Endothelial cell of umbilical vein (primary cell): ENCODE results near the gene HTT-AS. TPM values are rescaled to one million over a fixed set of nuclear protein-coding genes. Genes with fewer than 3 reads are reported as not detected.

Source experiments
- BruUV-seq: library from RNA; stranded (reverse); fragments of 400-500 nt; replicated peaks from 2 replicates; lab custom pipeline; 2021; lab: Mats Ljungman, UMichigan
- CTCF ChIA-PET: fragments of 300-600, 350-600 bp; sonication (Branson Sonifier 250); formaldehyde crosslinking; loops from one replicate; lab custom pipeline; 2021; ENCODE audit warnings: antibody characterized with exemption, inconsistent platforms; lab: Charles Lee
- POLR2A ChIA-PET: fragments of 300-600, 350-600 bp; sonication (Branson Sonifier 250); formaldehyde crosslinking; loops from one replicate; lab custom pipeline; 2021; ENCODE audit warnings: antibody characterized with exemption, inconsistent platforms; lab: Charles Lee
- DNase-seq: peaks from one replicate; pipeline ENCODE4 v3.0.0-alpha.2; 2011; ENCODE audit warnings: low read depth, low spot score
- FAIRE-seq: peaks from 2 replicates; lab custom pipeline; 2011; peaks lifted over from hg19 to GRCh38; lab: Jason Lieb, UNC
- H2AFZ ChIP-seq: 2 replicates; pipeline ENCODE4 v1.6.0; 2012; ENCODE audit warnings: low read depth, low read length, control low read depth, inconsistent platforms
- H3K27ac ChIP-seq: 2 replicates; pipeline ENCODE4 v1.5.1; 2011; ENCODE audit warnings: low read depth, mild to moderate bottlenecking, control low read depth, low read length, moderate library complexity; ENCODE audit not compliant: insufficient read depth
- H3K27me3 ChIP-seq, 2 experiments: 2 replicates each; pipeline versions ENCODE4 v1.6.0 to v1.6.1; 2011; ENCODE audit warnings: low read length in 2 of 2, mixed read lengths in 1 of 2; ENCODE audit not compliant: control insufficient read depth in 2 of 2, insufficient read depth in 2 of 2
- H3K36me3 ChIP-seq, 2 experiments: 2 replicates in 1 of 2; 3 replicates in 1 of 2; pipeline ENCODE4 v1.5.1; 2011; ENCODE audit warnings: low read length in 2 of 2, mild to moderate bottlenecking in 1 of 2, moderate library complexity in 1 of 2; ENCODE audit not compliant: control insufficient read depth in 2 of 2, insufficient read depth in 2 of 2; ENCODE audit errors: extremely low read depth in 1 of 2
- H3K4me1 ChIP-seq: 3 replicates; pipeline ENCODE4 v1.5.1; 2011; ENCODE audit warnings: mild to moderate bottlenecking, low read length; ENCODE audit not compliant: control insufficient read depth, insufficient read depth; ENCODE audit errors: extremely low read depth
- H3K4me2 ChIP-seq: 2 replicates; pipeline ENCODE4 v1.6.1; 2011; ENCODE audit warnings: low read length, control low read depth, mixed read lengths; ENCODE audit not compliant: insufficient read depth
- H3K4me3 ChIP-seq, 3 experiments: fragments of 200-600 bp in 1 of 3; sonication (generic), shearing (Covaris generic) in 1 of 3; replicated peaks in 1 of 3; 2 replicates each; pipeline ENCODE4 v1.5.1; 2011 to 2016; ENCODE audit warnings: control low read depth in 3 of 3, low read length in 3 of 3, mild to moderate bottlenecking in 2 of 3, inconsistent platforms in 1 of 3, low read depth in 1 of 3, moderate library complexity in 1 of 3; ENCODE audit not compliant: insufficient read depth in 1 of 3
- H3K79me2 ChIP-seq: 2 replicates; pipeline ENCODE4 v1.6.0; 2012; ENCODE audit warnings: low read length, inconsistent platforms; ENCODE audit not compliant: control insufficient read depth, insufficient read depth
- H3K9ac ChIP-seq: replicated peaks from 2 replicates; pipeline ENCODE3; 2011; ENCODE audit warnings: low read length, control low read depth; ENCODE audit not compliant: insufficient read depth; ENCODE audit errors: extremely low read depth
- H3K9me1 ChIP-seq: replicated peaks from 3 replicates; pipeline ENCODE4 v1.6.0; 2011; ENCODE audit warnings: mild to moderate bottlenecking, low read length; ENCODE audit not compliant: control insufficient read depth, insufficient read depth; ENCODE audit errors: extremely low read depth
- H3K9me3 ChIP-seq: replicated peaks from 2 replicates; pipeline ENCODE4 v1.5.1; 2012; ENCODE audit warnings: low read length, inconsistent platforms; ENCODE audit not compliant: control insufficient read depth, insufficient read depth
- H4K20me1 ChIP-seq: replicated peaks from 2 replicates; pipeline ENCODE3; 2011; ENCODE audit warnings: mild to moderate bottlenecking, low read length; ENCODE audit not compliant: control insufficient read depth, insufficient read depth; ENCODE audit errors: extremely low read depth
- EZH2 ChIP-seq: IDR thresholded peaks from 2 replicates; pipeline ENCODE4 v1.6.1; 2012; ENCODE audit warnings: borderline replicate concordance, low read depth, mild to moderate bottlenecking, moderate library complexity, low read length, inconsistent platforms; ENCODE audit not compliant: severe bottlenecking
- FOS ChIP-seq: IDR thresholded peaks from 2 replicates; pipeline ENCODE4 v1.6.1; 2011; ENCODE audit warnings: mild to moderate bottlenecking, low read length, moderate library complexity, borderline replicate concordance; ENCODE audit not compliant: insufficient read depth
- GATA2 ChIP-seq: IDR thresholded peaks from 2 replicates; pipeline ENCODE4 v1.7.0; 2011; ENCODE audit warnings: low read depth, mild to moderate bottlenecking, moderate library complexity, mixed read lengths, low read length; ENCODE audit not compliant: insufficient read length, insufficient read depth
- JUN ChIP-seq: IDR thresholded peaks from 2 replicates; pipeline ENCODE4 v1.6.1; 2011; ENCODE audit warnings: borderline replicate concordance, low read depth; ENCODE audit not compliant: insufficient read length, insufficient read depth
- MYC ChIP-seq: IDR thresholded peaks from one replicate; pipeline ENCODE4 v1.6.1; 2011; ENCODE audit warnings: mild to moderate bottlenecking, low read depth, low read length
- POLR2A ChIP-seq: IDR thresholded peaks from 2 replicates; pipeline ENCODE4 v1.6.1; 2012; ENCODE audit warnings: low read depth, mild to moderate bottlenecking, control low read depth, low read length
- POLR2AphosphoS5 ChIP-seq: IDR thresholded peaks from 2 replicates; pipeline ENCODE4 v1.6.1; 2012; ENCODE audit warnings: low read depth, mild to moderate bottlenecking, control low read depth, low read length, moderate library complexity; ENCODE audit not compliant: insufficient read depth
- dilution Hi-C: fragments of 300-500 bp; cut with MboI; formaldehyde crosslinking; loops from one replicate; pipeline ENCODE4 v1.15.0; 2019; ENCODE audit warnings: low sequenced_read_pairs; ENCODE audit not compliant: extremely low pct_ligation_motif_present
- intact Hi-C: fragments of 100-400 bp; cut with micrococcal nuclease; formaldehyde crosslinking; loops from one replicate; pipeline ENCODE4 v1.10.0; 2022
- polyA plus RNA-seq, 4 experiments: library from polyadenylated mRNA; depleted of rRNA in 3 of 4; stranded (reverse) in 3 of 4; unstranded in 1 of 4; fragments of >200 nt; gene quantifications; 2 replicates each; pipeline versions ENCODE4 v1.2.1 to v1.2.3, GENCODE V29; 2011 to 2012; ENCODE audit warnings: missing spikeins in 1 of 4
- total RNA-seq: library from RNA; stranded (reverse); gene quantifications from 2 replicates; pipeline ENCODE4 v1.2.3, GENCODE V29; 2021
- TF ChIP-seq, protein P1 (sequence below), 2 donors: IDR thresholded peaks; 1 replicate in 1 of 2; 2 replicates in 1 of 2; pipeline ENCODE4 v1.5.1; 2011; ENCODE audit warnings: low read length in 2 of 2, mild to moderate bottlenecking in 2 of 2, moderate library complexity in 2 of 2, control low read depth in 1 of 2, inconsistent platforms in 1 of 2, low read depth in 1 of 2; ENCODE audit not compliant: insufficient read depth in 1 of 2; ENCODE audit errors: extremely low read depth in 1 of 2
- TF ChIP-seq, protein P2 (sequence below): IDR thresholded peaks from 2 replicates; pipeline ENCODE4 v1.6.1; 2011; ENCODE audit not compliant: insufficient read depth, insufficient read length

The HTT-AS gene
- total and polyA plus RNA-seq, 2 donors (not counting 3 experiments of a cell fraction or from before 2014, with no cell fraction given) = not detected

DNA sequence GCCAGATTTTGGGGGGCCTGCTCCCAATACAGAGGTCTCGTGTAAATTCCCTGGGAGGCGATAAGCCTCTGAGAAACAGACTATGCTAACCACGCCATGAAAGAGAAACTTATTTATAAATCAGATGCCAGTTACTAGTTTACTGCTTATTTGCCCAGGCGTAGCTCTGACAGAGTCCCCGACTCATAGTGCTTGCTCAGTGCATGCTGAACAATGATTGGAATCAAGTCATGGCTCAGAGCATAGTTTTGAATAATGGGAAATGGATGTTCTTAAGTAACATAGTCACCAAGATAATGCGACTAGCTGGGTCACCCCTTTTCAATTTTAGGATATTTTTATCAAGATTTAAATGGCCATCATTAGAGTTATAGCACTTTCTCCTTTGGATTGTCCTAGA is 40.0 kb upstream of the HTT-AS start:
- Histone ChIP-seq H3K9ac (no peak overlapping the region), H4K20me1 (no peaks in the 10 kb centered on the region), H3K9me3 (no peaks in the 10 kb centered on the region), H3K9me1 (no peaks in the 10 kb centered on the region), H2AFZ (no peak overlapping the region), H3K79me2 (peaks cover 2% of the 10 kb centered on the region), H3K4me2 (no peak overlapping the region), H3K4me3 (no peak overlapping the region), H3K36me3 (peaks cover 10 to 18% of the 10 kb centered on the region in 2 experiments), H3K27me3 (no peaks in the 10 kb centered on the region), H3K4me1 (peaks cover 34% of the 10 kb centered on the region), H3K27ac (no peak overlapping the region)
- FAIRE-seq (no peak), DNase-seq (no peak)
- CTCF ChIA-PET = interaction anchor here (0.9 kb wide), 1 partner anchor 9 kb away, joined by 3 read pairs; no protein-coding TSS in a partner anchor
- POLR2A ChIA-PET = no interaction called here
- TF ChIP-seq POLR2AphosphoS5 = no peak
- peak; percentile 54 for TF ChIP-seq FOS
- BruUV-seq = no TSS peak
- dilution Hi-C loops (no loop called here), intact Hi-C loops (loop anchor here (5.0 kb wide), 1 partner anchor 218 kb away; no protein-coding TSS in a partner anchor)

DNA sequence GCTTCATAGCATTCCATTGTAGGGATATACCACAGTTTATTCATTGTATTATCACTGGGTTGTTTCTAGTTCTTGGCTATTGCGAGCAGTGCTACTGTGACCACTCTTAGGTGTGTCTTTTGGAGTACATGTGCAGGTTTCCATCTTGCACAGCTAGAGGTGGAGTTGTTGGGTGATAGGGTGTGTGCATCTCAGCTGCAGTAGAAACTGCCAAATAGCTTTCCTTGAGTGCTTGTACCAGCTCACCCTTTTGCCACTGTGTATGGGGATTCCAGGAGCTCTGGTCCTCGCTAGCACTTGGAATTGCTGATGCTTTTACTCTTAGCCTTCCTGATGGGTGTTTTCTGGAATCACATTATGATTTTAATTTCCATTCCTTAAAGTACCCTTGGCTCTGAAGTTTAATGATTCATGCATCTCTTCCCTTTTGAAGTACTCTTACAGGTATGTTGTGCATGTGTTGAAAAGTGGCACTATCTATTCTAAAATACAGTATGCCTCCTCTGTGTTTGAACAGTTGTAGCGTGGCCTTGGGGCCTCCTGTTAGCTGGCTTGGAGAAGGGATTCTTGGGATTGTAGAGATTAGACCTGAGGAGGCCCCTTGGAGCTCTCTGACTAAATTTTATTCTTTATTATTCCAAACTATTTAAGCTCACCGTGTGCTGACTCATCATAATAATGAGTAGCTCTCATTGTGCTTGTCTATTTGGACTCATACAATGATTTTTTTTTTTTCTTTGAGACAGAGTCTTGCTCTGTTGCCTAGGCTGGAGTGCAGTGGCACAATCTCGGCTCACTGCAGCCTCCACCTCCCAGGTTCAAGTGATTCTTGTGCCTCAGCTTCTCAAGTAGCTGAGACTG is 38.5 kb upstream of the HTT-AS start:
- DNase-seq = peak; percentile 20
- Histone ChIP-seq H3K79me2 (peaks cover 2% of the 10 kb centered on the region), H3K4me3 (peak overlapping the region in 1 of 3 experiments; percentile 36), H2AFZ (no peak overlapping the region), H3K27ac (peak overlapping the region; percentile 95), H4K20me1 (no peaks in the 10 kb centered on the region), H3K9me3 (no peaks in the 10 kb centered on the region), H3K4me2 (peak overlapping the region; percentile 63), H3K9me1 (no peaks in the 10 kb centered on the region), H3K9ac (peak overlapping the region; percentile 82), H3K4me1 (peaks cover 43% of the 10 kb centered on the region), H3K27me3 (no peaks in the 10 kb centered on the region), H3K36me3 (peaks cover 10 to 18% of the 10 kb centered on the region in 2 experiments)
- no peak for FAIRE-seq
- no TSS peak for BruUV-seq
- CTCF ChIA-PET = interaction anchor here (1.6 to 7.5 kb wide), 3 partner anchors 10 to 28 kb away, joined by 6 to 264 read pairs (median 124); no protein-coding TSS in a partner anchor
- intact Hi-C loops = loop anchor here (5.0 kb wide), 1 partner anchor 219 kb away; no protein-coding TSS in a partner anchor
- POLR2A ChIA-PET = interaction anchor here (0.6 to 0.8 kb wide), 2 partner anchors 9 to 22 kb away, joined by 4 read pairs; no protein-coding TSS in a partner anchor
- dilution Hi-C loops = no loop called here
- TF ChIP-seq, protein P1, sequence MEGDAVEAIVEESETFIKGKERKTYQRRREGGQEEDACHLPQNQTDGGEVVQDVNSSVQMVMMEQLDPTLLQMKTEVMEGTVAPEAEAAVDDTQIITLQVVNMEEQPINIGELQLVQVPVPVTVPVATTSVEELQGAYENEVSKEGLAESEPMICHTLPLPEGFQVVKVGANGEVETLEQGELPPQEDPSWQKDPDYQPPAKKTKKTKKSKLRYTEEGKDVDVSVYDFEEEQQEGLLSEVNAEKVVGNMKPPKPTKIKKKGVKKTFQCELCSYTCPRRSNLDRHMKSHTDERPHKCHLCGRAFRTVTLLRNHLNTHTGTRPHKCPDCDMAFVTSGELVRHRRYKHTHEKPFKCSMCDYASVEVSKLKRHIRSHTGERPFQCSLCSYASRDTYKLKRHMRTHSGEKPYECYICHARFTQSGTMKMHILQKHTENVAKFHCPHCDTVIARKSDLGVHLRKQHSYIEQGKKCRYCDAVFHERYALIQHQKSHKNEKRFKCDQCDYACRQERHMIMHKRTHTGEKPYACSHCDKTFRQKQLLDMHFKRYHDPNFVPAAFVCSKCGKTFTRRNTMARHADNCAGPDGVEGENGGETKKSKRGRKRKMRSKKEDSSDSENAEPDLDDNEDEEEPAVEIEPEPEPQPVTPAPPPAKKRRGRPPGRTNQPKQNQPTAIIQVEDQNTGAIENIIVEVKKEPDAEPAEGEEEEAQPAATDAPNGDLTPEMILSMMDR (IDR thresholded peaks at IDR 0.05; ENCODE audit: extremely low read depth in 1 of 2, insufficient read depth in 1 of 2, low read depth in 1 of 2, low read length in 2 of 2) = no peak
- TF ChIP-seq EZH2 (no peak), FOS (no peak), GATA2 (no peak), POLR2AphosphoS5 (no peak), MYC (no peak), POLR2A (no peak), JUN (no peak)
- TF ChIP-seq, protein P2, sequence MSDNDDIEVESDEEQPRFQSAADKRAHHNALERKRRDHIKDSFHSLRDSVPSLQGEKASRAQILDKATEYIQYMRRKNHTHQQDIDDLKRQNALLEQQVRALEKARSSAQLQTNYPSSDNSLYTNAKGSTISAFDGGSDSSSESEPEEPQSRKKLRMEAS = no peak
